ENCODE results near the gene ZMYND11. TPM values are rescaled to one million over a fixed set of nuclear protein-coding genes. Genes with fewer than 3 reads are reported as not detected.

The ZMYND11 gene
- total and polyA plus RNA-seq, 2 of the 8 experiments (the other 6 are each of a cell fraction or from before 2014, with no cell fraction given) = 7.5 to 26.6 TPM

GRCh38 chr10:299512-299911, 164.3 kb downstream of the ZMYND11 start:
- Histone ChIP-seq H4K20me1 (replicated peaks in 1 of 2; ENCODE audit: control insufficient read depth in 1 of 2, insufficient read depth in 2 of 2, low read length in 2 of 2) (no peaks in the 10 kb centered on the region), H3K14ac (ENCODE audit: insufficient read length) (no peak overlapping the region), H3K18ac (ENCODE audit: extremely low read depth, low read length) (no peak overlapping the region), H2AK5ac (ENCODE audit: low read depth, low read length) (no peak overlapping the region), H2AFZ (ENCODE audit: low read length) (no peak overlapping the region), H3K4me1 (replicated peaks in 1 of 4; ENCODE audit: control insufficient read depth in 3 of 4, insufficient read depth in 4 of 4, low read length in 3 of 4) (no peaks in the 10 kb centered on the region), H3K79me1 (ENCODE audit: low read depth, low read length) (no peaks in the 10 kb centered on the region; the same call in 1 of the 2 replicates), H4K91ac (replicated peaks; ENCODE audit: insufficient read length, low read length) (no peak overlapping the region), H3K9me3 (ENCODE audit: insufficient read depth in 2 of 2, low read depth in 1 of 2, low read length in 1 of 2) (no peaks in the 10 kb centered on the region), H3K27me3 (replicated peaks in 1 of 4; ENCODE audit: control insufficient read depth in 3 of 4, extremely low read depth in 1 of 4, insufficient read depth in 3 of 4, low read length in 3 of 4) (no peaks in the 10 kb centered on the region), H2BK5ac (ENCODE audit: low read depth, low read length) (no peak overlapping the region), H4K5ac (ENCODE audit: insufficient read length, low read depth, low read length) (no peak overlapping the region), H3K4ac (replicated peaks; ENCODE audit: insufficient read length, low read depth, low read length) (no peak overlapping the region), H3K9ac (replicated peaks in 1 of 4; ENCODE audit: extremely low read depth in 1 of 4, low read depth in 3 of 4, low read length in 3 of 4) (no peak overlapping the region), H2BK120ac (replicated peaks; ENCODE audit: low read depth, low read length) (no peak overlapping the region), H3K23ac (ENCODE audit: insufficient read length) (no peak overlapping the region), H4K8ac (ENCODE audit: extremely low read depth, insufficient read depth, low read length) (no peak overlapping the region), H2BK20ac (ENCODE audit: low read length) (no peak overlapping the region), H3K36me3 (ENCODE audit: control insufficient read depth in 2 of 4, insufficient read depth in 4 of 4, low read length in 3 of 4) (no peaks in the 10 kb centered on the region; a peak in 1 of 8 replicates), H2BK12ac (ENCODE audit: low read depth, low read length) (no peak overlapping the region), H3K4me2 (ENCODE audit: insufficient read depth in 1 of 2, low read depth in 2 of 2, low read length in 2 of 2) (no peak overlapping the region), H3K56ac (replicated peaks; ENCODE audit: insufficient read length, low read depth, low read length) (no peak overlapping the region), H3K79me2 (ENCODE audit: control insufficient read depth in 1 of 2, insufficient read depth in 2 of 2, low read length in 2 of 2) (no peaks in the 10 kb centered on the region), H3K23me2 (ENCODE audit: low read depth, low read length) (no peaks in the 10 kb centered on the region; the same call in 1 of the 2 replicates), H2BK15ac (ENCODE audit: low read length) (no peak overlapping the region), H3K27ac (ENCODE audit: low read depth, low read length) (no peak overlapping the region), H3K4me3 (ENCODE audit: extremely low read depth in 1 of 4, insufficient read depth in 2 of 4, low read depth in 3 of 4, low read length in 4 of 4) (no peak overlapping the region)
- no peak for FAIRE-seq
- WGBS, 2 experiments (ENCODE audit: extremely low coverage in 1 of 2, insufficient coverage in 1 of 2, insufficient read length in 1 of 2, insufficient replicate concordance in 2 of 2, low coverage in 1 of 2, low lambda C conversion rate in 2 of 2, missing lambda C conversion rate in 1 of 2) = 98% methylated on average over 2 of the region's 2 CpGs; no CpG with 5 or more reads in 1 of the 2 experiments
- POLR2A ChIA-PET (ENCODE audit: partially characterized antibody) = interaction anchor here (1.1 kb wide), 1 partner anchor 12 kb away, joined by 3 read pairs; no protein-coding TSS in a partner anchor
- CTCF ChIA-PET (ENCODE audit: partially characterized antibody) = no interaction called here
- DNase-seq (ENCODE audit: low read depth in 1 of 2, low spot score in 2 of 2) = no peak
- TF ChIP-seq TBP (IDR thresholded peaks at IDR 0.05; ENCODE audit: low read depth, low read length) (no peak), RFX5 (IDR thresholded peaks at IDR 0.05; ENCODE audit: borderline replicate concordance, low read depth, low read length) (no peak), SP2 (IDR thresholded peaks at IDR 0.05; ENCODE audit: low read length) (no peak), RBBP5 (IDR thresholded peaks at IDR 0.05; ENCODE audit: borderline replicate concordance, low read depth, low read length) (no peak), ASH2L (IDR thresholded peaks at IDR 0.05; ENCODE audit: low read length) (no peak), SP4 (IDR thresholded peaks at IDR 0.05; ENCODE audit: low read length) (no peak), ATF3 (IDR thresholded peaks at IDR 0.05; ENCODE audit: insufficient read depth, low read depth, low read length) (no peak), GTF2F1 (IDR thresholded peaks at IDR 0.05; ENCODE audit: borderline replicate concordance, low read depth, low read length) (no peak), SP1 (IDR thresholded peaks at IDR 0.05; ENCODE audit: low read depth, low read length) (no peak), RAD21 (IDR thresholded peaks at IDR 0.05 in 1 of 2, conservative IDR thresholded peaks at IDR 0.05 in 1 of 2; ENCODE audit: low read depth in 2 of 2, low read length in 2 of 2) (no peak)
- TF ChIP-seq, protein P1, sequence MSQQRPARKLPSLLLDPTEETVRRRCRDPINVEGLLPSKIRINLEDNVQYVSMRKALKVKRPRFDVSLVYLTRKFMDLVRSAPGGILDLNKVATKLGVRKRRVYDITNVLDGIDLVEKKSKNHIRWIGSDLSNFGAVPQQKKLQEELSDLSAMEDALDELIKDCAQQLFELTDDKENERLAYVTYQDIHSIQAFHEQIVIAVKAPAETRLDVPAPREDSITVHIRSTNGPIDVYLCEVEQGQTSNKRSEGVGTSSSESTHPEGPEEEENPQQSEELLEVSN (IDR thresholded peaks at IDR 0.05) = no peak
- TF ChIP-seq, protein P2, sequence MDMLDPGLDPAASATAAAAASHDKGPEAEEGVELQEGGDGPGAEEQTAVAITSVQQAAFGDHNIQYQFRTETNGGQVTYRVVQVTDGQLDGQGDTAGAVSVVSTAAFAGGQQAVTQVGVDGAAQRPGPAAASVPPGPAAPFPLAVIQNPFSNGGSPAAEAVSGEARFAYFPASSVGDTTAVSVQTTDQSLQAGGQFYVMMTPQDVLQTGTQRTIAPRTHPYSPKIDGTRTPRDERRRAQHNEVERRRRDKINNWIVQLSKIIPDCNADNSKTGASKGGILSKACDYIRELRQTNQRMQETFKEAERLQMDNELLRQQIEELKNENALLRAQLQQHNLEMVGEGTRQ (IDR thresholded peaks at IDR 0.05; ENCODE audit: low read length) = no peak
